Stimulated activated CD8-positive, alpha-beta memory T cell treated with anti-CD3 and anti-CD28 coated beads, Interleukin-4, amount 100 ng/mL, for 24 hours (primary cell): ENCODE measurements around the gene ASIC3.

Source experiments
- DNase-seq: peaks from one replicate; pipeline ENCODE4 v3.0.0-alpha.2; 2020; ENCODE audit warnings: low read depth

The ASIC3 gene

DNA sequence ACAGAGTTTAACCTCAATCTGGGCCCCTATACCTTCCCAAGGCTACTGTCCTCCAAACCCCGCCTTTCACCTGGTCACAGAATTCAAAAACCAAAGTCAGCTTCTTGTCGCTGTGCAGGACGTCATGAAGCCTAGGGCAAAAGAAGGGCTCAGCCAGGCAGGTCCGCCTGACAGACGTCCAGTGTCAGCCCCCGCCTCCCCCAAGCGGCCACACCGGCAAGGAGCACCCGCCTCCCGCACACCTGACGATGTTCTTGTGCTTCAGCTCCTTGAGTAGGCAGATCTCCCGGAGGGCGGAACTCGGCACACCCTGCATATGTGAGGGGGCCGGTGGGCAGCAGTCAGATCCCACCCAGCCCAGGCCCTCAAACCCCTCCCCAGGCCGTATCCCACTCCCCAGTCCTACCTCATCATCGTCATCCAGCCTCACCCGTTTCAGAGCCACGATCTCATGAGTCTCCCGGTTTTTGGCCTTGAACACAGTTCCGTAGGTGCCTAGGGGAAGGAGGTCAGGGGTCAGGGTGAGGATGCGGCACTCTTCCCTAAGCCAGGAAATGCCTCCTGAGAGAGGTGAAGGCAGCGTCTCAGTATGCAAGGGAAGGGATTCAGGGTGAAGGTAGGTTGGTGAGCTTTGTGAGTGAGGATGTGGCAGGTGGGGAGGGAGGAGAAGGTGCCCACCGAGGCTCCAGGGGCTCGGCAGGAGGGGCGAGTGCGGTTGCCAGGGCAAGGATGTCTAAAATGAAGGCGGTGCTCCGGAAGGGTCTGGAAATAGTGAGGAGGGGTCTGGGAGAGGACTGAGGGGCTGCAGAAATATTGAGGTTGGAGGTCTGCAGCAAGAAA lies 8.6 kb downstream of the ASIC3 start:
- no peak for DNase-seq

DNA sequence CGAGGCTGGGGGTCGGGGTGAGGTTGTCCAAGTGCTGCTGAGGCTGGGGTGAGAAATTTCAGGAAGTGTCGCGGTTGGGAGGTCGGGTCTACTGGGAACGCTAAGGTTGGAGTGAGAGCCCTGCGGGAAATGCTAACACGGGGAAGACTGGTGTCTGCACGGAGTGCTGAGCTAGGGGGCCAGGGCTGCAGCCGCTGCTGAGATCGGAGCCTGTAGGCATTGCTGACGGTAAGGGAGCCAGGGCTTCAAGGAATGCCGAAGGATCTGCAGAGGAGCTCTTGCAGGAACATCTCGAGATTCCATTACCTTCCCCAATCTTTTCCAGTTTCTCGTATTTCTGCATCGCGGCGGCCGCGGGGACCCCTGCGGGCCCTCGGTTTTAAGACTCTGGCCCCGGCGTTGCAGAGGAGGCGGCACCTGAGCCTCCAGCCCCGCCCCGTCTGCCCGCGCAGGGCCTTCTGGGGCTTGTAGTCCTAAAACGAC lies 9.2 kb downstream of the ASIC3 start, which contains the start of gene CDK5:
Gene CDK5, minus strand, starts transcription at position 392 of the 483 bp plus-strand sequence. Its CDS starts 49 bp downstream, at position 343.
- DNase-seq: no peak

GRCh38 chr7:151057989-151058780 lies 9.9 kb downstream of the ASIC3 start:
- DNase-seq: peak; percentile 93

DNA sequence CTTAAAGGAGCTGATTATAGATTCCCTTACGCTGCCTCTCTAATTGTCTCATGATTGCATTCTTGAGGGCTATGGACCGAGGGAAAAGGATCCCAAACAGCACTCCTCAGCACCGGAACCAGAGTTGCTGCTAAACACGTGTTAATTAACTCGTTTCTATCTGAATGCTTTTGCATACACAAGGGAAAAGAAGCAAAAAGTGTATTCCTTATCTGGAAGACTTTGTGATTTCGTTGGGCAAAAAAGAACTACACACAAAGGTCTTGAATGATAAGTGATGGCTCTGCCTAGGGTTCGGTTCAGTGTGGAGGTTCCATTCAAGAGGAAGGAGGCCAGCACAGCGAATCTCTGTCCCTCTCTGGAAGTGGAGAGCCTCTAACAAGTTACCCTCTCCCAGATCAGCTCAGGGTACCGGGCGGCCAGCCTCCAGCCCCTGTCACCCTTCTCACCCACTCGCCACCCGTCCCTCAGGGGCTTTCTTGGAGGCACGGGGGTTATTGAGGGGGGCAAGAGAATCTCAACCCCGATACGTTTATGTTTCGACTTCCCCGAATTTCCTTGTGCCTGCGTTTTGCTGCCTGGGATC lies 10.5 kb downstream of the ASIC3 start:
- DNase-seq: no peak

DNA sequence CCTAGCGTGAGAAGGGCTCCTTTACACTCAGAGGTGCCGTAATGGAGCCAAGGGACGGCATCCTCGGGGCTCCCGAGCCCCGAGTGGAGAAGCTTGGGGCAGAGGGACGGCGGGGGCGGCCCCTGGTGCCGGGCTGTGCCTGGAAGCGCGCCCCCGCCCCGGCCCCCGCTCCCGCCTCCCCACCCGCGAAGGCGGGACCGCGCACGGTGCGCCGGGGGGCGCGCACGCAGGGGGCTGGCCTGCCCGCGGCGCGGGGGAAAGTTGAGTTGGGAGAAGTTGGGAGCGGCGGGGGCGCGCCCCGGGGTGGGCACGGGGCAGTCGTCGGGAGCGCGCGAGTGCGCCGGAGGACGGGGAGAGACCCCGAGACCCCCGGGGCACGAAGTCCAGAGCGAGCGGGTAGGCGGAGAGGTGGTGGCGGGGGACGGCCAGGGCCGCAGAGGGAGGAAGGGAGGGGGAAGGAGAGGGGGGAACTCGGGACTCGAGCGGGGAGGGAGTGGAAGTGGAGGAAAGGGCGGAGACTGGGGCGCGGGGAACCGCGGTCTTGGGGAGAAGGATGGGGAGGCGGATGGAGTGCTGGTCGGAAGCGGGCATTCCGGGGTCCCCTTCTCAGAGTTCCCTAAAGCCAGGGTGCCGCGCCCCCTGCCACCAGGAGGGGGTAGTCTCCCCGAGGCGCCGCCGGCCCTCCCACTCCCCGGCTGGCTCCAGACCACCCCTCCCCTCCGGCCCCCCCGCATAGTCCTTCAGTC lies 11.2 kb downstream of the ASIC3 start, which contains the start of gene SLC4A2:
Gene SLC4A2, plus strand, starts transcription at position 223 of the 746 bp plus-strand sequence. CDS start 2,399 bp downstream, outside the sequence.
- DNase-seq: peak; percentile 61

DNA sequence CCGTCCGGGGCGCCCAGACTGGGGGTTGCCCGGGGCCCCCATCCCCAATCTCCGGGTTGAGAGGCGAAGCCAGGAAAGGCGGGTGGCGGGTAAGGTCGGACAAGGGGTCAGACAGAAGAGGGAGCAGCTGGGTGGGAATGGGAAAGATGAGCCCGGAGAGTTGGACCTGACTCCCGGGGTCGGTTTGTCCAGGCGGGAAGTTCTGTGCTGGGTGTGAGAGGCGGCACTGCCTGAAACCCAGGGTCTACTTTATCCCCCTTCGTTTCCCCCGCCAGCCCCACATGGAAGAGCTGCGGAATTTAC lies 11.7 kb downstream of the ASIC3 start:
- DNase-seq: no peak

DNA sequence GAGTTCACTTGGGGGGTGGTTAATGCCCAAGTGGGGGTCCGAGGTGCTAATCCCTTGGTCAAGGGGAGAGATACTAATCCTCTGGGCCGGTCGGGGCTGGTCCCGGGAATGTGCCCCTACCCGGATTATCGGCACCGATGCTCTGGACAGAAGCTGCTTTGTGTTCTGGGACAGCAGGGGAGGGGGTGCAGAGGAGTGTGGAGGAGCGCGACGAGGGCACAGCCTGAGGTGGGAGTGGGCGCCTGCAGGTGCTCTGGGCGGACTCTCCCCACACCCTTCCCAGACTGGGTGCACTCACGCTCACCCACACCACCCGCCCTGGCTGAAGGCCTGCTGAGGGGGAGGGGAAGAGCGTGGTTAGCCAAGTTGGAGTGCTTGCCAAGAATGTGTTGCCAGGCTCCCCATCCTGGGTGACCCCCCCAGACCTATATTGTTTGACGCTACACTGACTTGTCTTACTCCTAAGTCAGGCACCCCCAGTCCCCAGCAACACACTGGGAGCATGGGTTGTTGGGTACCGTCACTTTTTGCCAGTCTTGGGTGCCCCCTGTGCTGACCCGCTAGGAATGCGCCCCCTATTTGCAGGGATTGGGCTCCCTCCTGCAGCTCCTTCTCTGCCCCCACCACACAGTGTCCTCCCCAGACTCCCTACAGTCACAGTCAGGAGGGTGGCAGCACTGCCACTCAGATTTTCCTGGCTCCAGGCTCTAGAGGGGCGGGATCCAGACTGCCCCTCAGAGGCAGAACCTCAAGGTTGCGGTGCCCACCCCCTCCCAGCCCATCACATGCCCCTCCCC lies 12.3 kb downstream of the ASIC3 start:
- no peak for DNase-seq

GRCh38 chr7:151061213-151062110 lies 13.1 kb downstream of the ASIC3 start:
- DNase-seq: no peak

- no peak for DNase-seq
Measured at GRCh38 chr7:151062111-151062398, 13.7 kb downstream of the ASIC3 start.

- DNase-seq: no peak
Measured at GRCh38 chr7:151062399-151063211, 14.3 kb downstream of the ASIC3 start.

DNA sequence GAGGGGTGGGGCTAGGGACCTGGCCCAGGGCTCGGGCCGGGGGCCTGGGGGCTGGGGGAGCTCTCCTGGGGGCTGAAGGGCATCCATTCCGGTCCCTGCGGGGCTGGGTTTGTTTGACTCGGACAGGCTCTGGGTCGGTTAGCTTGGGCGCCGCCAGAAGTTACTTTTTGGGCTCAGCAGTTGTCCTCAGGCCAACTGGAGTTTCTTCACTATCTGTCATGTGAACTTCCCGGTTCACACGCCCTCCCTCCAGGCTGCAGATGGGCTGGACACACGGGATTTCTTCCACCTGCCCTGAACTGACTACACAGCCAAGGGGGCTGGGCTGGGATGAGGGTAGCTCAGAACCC lies 14.9 kb downstream of the ASIC3 start:
- DNase-seq: no peak

GRCh38 chr7:151064454-151064853 lies 16.1 kb downstream of the ASIC3 start:
- DNase-seq: no peak

- DNase-seq: no peak
Measured at GRCh38 chr7:151064993-151065392, 16.7 kb downstream of the ASIC3 start.

GRCh38 chr7:151065516-151065915 lies 17.2 kb downstream of the ASIC3 start:
- DNase-seq: no peak

DNA sequence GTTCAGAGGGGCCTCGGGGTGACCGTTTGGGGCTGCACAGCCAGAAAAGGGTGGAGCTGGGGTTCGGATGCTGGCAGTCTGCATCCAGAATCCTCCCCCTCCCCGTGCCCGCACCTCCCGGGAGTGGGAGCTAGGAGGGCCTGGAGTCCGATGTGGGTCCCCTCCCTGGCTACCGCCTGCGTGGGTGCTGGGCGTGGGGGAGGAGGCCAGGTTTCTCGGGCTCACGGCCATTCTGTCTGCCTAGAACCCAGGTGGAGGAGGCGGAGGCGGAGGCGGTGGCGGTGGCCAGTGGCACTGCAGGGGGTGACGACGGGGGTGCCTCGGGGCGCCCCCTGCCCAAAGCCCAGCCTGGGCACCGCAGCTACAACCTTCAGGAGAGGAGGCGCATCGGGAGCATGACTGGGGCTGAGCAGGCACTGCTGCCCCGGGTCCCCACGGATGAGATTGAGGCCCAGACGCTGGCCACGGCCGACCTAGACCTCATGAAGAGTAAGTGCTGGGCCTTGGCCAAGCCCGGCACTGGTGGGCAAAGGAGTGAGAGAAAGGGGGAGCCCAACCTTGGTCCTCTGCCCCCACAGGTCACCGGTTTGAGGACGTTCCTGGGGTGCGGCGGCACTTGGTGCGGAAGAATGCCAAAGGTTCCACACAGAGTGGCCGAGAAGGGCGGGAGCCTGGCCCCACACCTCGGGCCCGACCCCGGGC lies 18.1 kb downstream of the ASIC3 start:
- no peak for DNase-seq

GRCh38 chr7:151068069-151068773 lies 19.9 kb downstream of the ASIC3 start:
- no peak for DNase-seq

DNA sequence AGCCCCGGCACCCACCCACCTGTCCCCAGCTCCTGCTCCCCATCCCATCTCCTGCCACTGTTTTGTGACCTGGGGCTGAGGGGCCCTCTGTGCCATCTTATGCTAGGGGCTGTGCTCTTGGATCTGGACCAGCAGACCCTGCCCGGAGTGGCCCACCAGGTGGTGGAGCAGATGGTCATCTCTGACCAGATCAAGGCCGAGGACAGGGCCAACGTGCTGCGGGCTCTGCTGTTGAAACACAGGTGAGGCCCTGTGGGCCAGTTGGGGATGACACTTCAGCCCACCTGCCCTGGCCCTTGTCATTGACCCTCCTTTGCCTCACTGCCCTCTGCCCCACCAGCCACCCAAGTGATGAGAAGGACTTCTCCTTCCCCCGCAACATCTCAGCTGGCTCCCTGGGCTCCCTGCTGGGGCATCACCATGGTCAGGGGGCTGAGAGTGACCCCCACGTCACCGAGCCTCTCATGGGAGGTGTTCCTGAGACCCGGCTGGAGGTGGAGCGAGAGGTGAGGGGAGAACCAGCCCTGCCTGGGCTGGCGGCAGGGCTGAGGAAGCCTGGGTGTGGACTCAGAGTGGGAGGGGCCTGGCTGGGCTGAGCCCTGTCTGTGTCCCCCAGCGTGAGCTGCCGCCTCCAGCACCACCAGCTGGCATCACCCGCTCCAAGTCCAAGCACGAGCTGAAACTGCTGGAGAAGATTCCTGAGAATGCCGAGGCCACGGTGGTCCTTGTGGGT lies 21.7 kb downstream of the ASIC3 start:
- DNase-seq: no peak

- DNase-seq: no peak
Measured at GRCh38 chr7:151070574-151070960, 22.2 kb downstream of the ASIC3 start.
